GM20000 (cell line): ENCODE data around the gene CELSR1.

Experiments used
- DNase-seq: peaks from one replicate; pipeline ENCODE4 v3.0.0; 2012; ENCODE audit warnings: low spot score
- TF ChIP-seq, protein P1 (sequence below): IDR thresholded peaks from 2 replicates; pipeline ENCODE4 v1.5.1; 2012; ENCODE audit warnings: mild to moderate bottlenecking, control low read depth; ENCODE audit errors: extremely low read depth, missing control alignments

The CELSR1 gene

DNA sequence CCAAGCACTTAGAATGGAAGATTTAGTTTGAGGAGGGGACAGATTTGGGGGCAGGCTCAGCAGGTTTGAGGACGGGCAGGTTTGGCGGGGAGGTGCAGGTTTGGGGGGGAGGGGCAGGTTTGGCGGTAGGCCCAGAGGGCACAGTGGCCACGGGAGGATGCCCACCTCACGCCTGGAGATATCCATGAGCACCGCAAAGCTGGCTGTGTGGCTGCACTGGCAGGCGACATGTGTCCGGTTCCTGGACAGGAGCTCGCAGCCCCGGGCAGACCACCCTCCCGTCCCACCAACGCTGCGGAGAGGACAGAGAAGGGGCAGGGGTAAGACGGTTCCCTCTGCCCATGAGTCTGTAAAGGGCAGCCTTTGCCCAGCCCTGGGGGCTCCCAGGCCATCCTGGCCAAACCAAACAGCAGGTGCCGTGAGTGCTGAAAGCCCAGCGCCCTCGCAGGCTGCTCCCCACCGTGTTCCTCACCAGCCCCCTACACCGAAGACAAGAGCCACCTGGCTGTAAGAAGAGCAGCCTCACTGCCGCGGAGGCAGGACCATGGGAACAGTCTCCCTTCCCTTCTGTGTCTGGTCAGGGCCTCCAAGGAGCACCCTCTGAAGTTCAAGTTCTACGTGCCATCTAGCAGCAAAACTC lies 158.9 kb downstream of the CELSR1 start:
- TF ChIP-seq, protein P1, sequence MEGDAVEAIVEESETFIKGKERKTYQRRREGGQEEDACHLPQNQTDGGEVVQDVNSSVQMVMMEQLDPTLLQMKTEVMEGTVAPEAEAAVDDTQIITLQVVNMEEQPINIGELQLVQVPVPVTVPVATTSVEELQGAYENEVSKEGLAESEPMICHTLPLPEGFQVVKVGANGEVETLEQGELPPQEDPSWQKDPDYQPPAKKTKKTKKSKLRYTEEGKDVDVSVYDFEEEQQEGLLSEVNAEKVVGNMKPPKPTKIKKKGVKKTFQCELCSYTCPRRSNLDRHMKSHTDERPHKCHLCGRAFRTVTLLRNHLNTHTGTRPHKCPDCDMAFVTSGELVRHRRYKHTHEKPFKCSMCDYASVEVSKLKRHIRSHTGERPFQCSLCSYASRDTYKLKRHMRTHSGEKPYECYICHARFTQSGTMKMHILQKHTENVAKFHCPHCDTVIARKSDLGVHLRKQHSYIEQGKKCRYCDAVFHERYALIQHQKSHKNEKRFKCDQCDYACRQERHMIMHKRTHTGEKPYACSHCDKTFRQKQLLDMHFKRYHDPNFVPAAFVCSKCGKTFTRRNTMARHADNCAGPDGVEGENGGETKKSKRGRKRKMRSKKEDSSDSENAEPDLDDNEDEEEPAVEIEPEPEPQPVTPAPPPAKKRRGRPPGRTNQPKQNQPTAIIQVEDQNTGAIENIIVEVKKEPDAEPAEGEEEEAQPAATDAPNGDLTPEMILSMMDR: no peak
- DNase-seq: no peak

DNA sequence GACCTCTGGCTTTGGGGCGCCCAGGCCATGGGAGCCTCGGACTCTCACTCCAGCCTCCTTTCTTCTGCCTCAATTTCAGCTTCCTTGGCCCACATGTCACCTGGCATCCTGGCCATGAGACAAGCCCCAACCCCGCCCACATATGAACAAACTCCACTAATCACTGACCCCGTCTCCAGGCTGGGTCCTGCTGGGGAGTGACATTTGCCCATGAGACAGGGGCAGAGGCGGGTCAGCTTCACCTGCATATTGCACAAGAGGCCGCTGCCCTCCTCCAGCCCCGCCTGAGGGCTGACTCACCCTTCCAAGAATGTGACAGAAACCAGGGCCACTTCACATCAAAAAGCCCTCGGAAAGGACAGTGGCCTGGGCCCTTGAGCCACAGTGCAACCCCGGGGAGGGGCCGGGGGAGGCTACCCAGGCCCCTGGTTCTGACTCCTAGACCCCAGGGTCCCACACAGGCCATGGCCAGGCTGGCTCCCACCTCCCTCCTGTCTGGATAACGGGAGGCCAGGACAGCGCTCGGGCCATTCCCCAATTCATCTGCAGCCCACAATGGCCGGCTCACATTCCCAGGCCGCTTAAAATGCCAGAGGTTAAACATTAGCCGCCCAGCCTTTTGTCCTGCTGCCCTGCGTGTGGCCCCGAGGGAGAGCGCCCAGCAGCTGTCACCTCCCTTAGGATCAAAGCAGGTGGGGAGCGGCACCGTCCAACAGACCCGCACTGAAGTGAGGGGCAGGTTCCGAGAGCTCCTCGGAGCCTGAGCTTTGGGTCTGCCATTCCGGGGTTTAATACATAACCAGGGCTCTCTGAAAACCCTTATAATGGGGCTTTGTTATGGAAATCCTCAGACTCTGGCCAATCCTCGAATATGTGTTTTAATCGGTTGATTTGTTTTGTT lies 159.6 kb downstream of the CELSR1 start:
- TF ChIP-seq, protein P1: no peak
- no peak for DNase-seq

DNA sequence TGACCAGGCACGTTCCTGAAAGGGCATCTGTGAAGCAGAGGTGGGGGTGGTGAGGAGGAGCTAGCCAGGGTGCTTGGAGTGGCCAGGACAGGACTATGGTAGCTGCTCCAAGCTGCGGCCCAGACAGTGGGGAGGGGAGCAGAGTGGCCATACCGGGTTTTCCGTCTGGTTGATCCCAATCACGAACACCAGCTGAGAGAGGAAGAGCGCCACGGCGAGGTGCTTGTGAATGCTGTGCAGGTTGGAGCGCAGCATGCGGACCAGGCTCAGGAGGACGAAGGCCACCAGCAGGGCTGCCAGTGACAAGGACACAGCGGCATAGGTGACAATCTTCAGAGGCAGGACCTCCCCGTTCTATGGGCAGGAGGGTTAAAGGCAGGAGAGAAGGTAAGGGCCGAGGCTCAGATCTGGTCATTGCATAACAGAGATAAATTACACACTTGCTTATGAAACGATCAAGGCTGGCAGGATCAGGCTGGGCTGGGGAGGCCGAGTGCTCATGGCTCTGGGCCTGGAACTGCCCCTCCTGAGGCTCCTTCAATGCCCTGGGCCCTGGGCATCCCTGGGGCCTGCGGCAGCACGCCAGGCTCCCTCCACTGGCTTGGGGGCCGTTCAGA lies 160.4 kb downstream of the CELSR1 start:
- no peak for DNase-seq
- TF ChIP-seq, protein P1: no peak

DNA sequence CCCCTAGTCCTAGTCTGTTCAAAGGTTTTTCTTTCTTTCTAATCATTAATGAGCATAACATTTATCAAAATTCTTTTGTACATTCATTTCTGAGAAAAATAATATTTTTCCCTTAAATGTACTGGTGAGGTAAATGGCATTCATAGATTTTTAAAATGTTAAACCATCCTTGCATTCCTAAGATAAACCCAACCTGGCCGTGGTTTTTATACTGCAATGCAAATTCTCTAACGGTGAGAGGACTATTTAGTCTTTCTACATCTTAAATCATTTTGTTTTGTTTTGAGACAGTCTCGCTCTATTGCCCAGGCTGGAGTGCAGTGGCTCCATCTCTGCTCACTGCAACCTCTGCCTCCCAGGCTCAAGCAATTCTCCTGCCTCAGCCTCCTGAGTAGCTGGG lies 161.3 kb downstream of the CELSR1 start:
- no peak for DNase-seq
- TF ChIP-seq, protein P1: no peak

DNA sequence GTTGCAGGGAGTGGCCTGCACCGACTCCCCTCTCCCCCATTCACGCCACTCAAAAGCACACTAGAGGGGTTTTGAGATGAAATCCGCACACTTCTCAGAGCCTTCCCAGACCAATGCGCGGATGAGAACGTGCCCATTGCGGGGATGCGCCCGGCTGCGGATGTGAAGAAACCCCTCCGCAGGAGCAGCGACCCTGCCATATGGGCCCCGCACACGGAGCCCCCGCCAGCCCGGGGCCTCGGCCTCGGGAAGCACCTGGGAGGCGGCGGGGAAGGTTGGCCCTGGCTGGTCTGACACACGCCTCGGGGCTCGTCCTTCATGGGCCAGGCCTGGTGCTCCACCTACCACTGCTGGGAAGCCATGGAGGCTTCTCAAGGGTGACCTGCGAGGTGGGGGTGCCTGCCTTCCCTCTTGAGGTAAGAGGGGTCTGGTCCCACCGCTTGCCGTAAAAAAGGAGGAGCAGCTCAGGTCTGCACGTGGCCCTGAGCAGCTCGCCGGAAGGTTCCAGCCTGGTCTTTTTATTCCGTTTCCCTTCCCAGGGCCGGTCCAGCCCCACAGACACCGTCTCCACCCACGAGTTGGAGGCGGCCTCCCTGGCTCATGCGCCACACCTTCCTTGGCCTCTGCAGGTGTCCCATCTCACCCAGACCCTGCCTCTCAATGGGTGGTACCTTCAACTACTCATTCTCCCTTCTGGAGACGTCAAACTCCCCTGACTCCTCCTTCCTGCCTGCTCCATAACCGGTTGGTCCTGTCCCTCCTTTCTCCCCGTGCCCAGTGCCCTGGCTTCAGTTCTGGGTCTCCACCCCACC lies 162.6 kb downstream of the CELSR1 start:
- TF ChIP-seq, protein P1: no peak
- DNase-seq: no peak

DNA sequence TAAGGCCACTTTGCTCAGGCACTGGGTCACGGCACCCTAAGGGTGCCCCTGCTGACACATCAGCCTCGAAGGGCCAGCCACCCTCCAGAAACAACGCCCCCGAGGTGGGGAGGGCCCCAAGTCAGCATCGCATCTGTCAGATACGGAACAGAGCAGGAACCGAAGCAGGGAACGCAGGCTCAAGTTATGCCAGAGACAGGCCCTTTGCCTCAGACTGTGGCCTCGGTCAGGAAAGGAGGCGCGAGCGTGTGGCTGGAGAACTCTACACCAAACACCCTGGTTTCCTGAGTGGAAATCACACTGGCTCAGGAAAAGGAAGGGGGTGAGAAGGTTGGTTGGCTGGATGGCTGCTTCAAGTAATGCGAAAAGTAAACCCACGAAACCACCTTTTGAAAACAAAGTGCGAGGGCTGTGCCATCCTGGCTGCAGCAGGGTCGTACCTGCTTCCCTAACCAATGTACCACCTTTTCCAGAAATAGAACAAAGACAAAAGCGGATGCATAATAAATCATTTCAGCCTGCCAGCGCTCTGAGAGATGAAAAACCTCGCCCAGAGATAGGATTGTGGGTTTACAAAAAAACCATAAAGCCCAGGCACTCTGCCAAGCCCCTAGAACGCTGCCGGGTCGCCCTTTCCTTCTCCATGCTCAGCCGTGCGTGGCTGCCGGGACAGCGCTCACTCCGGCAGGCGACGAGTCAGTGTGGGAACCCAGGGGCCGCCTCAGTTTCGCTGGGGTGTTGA lies 163.3 kb downstream of the CELSR1 start:
- DNase-seq: no peak
- TF ChIP-seq, protein P1: no peak
